K562 (cell line): ENCODE measurements around the gene CTNNB1. TPM values are rescaled to one million over a fixed set of nuclear protein-coding genes. Genes with fewer than 3 reads are reported as not detected.

ENCODE experiments used
- ASH1L ChIP-seq: fragments of 450-650 bp; IDR thresholded peaks from 2 replicates; pipeline ENCODE4 v1.6.1; 2018; ENCODE audit warnings: borderline replicate concordance, mild to moderate bottlenecking, low read depth; ENCODE audit not compliant: partially characterized antibody
- CBFA2T3 ChIP-seq: fragments of 450-650 bp; IDR thresholded peaks from 2 replicates; pipeline ENCODE4 v1.6.1; 2017
- FOS ChIP-seq: IDR thresholded peaks from 3 replicates; pipeline ENCODE4 v1.6.1; 2011; ENCODE audit not compliant: insufficient read length; ENCODE audit errors: extremely low read depth
- PML ChIP-seq: IDR thresholded peaks from 2 replicates; pipeline ENCODE4 v1.6.1; 2012; ENCODE audit warnings: low read length, inconsistent platforms
- POLR2AphosphoS5 ChIP-seq: IDR thresholded peaks from 2 replicates; pipeline ENCODE4 v1.6.1; 2011; ENCODE audit warnings: mild to moderate bottlenecking, low read depth, low read length, moderate library complexity; ENCODE audit not compliant: control insufficient read depth, insufficient read depth
- RHOXF2B ChIP-seq: fragments of 250-450 bp; sonication (Bioruptor Pico); conservative IDR thresholded peaks from 2 replicates; pipeline ENCODE4 v1.5.1; 2021
- SRSF7 ChIP-seq: fragments of 200-400 bp; formaldehyde crosslinking; optimal IDR thresholded peaks from 2 replicates; pipeline ENCODE3; 2017; ENCODE audit warnings: mild to moderate bottlenecking, low read depth, low read length
- STAT5A ChIP-seq: IDR thresholded peaks from 2 replicates; pipeline ENCODE4 v1.6.1; 2012; ENCODE audit warnings: low read length, inconsistent platforms, borderline replicate concordance
- STAT5B ChIP-seq: fragments of 250-450 bp; sonication (Bioruptor Pico); IDR thresholded peaks from 2 replicates; pipeline ENCODE4 v1.8.0; 2021; ENCODE audit warnings: mild to moderate bottlenecking, inconsistent platforms
- TARDBP ChIP-seq: fragments of 450-650 bp; IDR thresholded peaks from 2 replicates; pipeline ENCODE4 v1.6.1; 2016
- TRIM28 ChIP-seq: fragments of 450-650 bp; IDR thresholded peaks from 2 replicates; pipeline ENCODE4 v1.6.1; 2017
- ZNF184 ChIP-seq: sonication (generic); formaldehyde crosslinking; IDR thresholded peaks from 2 replicates; pipeline ENCODE4 v1.5.0; 2020; ENCODE audit warnings: missing genetic modification reagents
- ZNF24 ChIP-seq: fragments of 450-650 bp; IDR thresholded peaks from 2 replicates; pipeline ENCODE4 v1.6.1; 2016
- ZNF431 ChIP-seq: sonication (generic); formaldehyde crosslinking; IDR thresholded peaks from 2 replicates; pipeline ENCODE4 v1.8.0; 2022; ENCODE audit warnings: mild to moderate bottlenecking, missing genetic modification reagents
- ZNF507 ChIP-seq: conservative IDR thresholded peaks from 2 replicates; pipeline ENCODE4 v1.6.1; 2017; ENCODE audit warnings: missing genetic modification characterization, missing compliant biosample characterization
- polyA plus RNA-seq, 8 experiments: library from polyadenylated mRNA; depleted of rRNA in 4 of 8; stranded (reverse) in 5 of 8; unstranded in 3 of 8; fragments of >200 nt; fragmentation: Nextera tagmentation in 2 of 8; fragmentation: Illumina TruSeq in 1 of 8; extraction: Ambion mirVana in 2 of 8; extraction: Trizol in 1 of 8; gene quantifications; 2 replicates each; pipeline versions ENCODE4 v1.2.1 to v1.2.3, GENCODE V29; 2011 to 2014; ENCODE audit warnings: inconsistent platforms in 1 of 8, missing spikeins in 1 of 8
- total RNA-seq, 7 experiments: library from RNA; depleted of rRNA in 6 of 7; stranded (reverse); fragments of >200 nt in 6 of 7; fragmentation: Illumina TruSeq in 2 of 7; extraction: Trizol in 2 of 7; gene quantifications; 2 replicates each; pipeline versions ENCODE4 v1.2.1 to v1.2.3, GENCODE V29; 2011 to 2021; ENCODE audit warnings: low replicate concordance in 1 of 7
- TF ChIP-seq, protein P1 (sequence below): fragments of 450-650 bp; formaldehyde crosslinking; conservative IDR thresholded peaks from 2 replicates; pipeline ENCODE4 v1.4.0; 2022; ENCODE audit warnings: mild to moderate bottlenecking, missing genetic modification characterization
- TF ChIP-seq, protein P2 (sequence below): fragments of 450-650 bp; IDR thresholded peaks from 2 replicates; pipeline ENCODE4 v1.6.1; 2016; ENCODE audit warnings: mild to moderate bottlenecking
- TF ChIP-seq, protein P3 (sequence below): IDR thresholded peaks from 3 replicates; pipeline ENCODE4 v1.6.1; 2011; ENCODE audit warnings: borderline replicate concordance, mild to moderate bottlenecking, moderate library complexity; ENCODE audit not compliant: insufficient read length; ENCODE audit errors: extremely low read depth
- TF ChIP-seq, protein P4 (sequence below): sonication (generic); formaldehyde crosslinking; IDR thresholded peaks from 2 replicates; pipeline ENCODE4 v1.8.0; 2022; ENCODE audit warnings: mild to moderate bottlenecking, missing genetic modification reagents

CTNNB1 gene
- total and polyA plus RNA-seq, 9 of the 15 experiments (the other 6 are each of a cell fraction or from before 2014, with no cell fraction given), result 44.3 to 193 (median 154) TPM

DNA sequence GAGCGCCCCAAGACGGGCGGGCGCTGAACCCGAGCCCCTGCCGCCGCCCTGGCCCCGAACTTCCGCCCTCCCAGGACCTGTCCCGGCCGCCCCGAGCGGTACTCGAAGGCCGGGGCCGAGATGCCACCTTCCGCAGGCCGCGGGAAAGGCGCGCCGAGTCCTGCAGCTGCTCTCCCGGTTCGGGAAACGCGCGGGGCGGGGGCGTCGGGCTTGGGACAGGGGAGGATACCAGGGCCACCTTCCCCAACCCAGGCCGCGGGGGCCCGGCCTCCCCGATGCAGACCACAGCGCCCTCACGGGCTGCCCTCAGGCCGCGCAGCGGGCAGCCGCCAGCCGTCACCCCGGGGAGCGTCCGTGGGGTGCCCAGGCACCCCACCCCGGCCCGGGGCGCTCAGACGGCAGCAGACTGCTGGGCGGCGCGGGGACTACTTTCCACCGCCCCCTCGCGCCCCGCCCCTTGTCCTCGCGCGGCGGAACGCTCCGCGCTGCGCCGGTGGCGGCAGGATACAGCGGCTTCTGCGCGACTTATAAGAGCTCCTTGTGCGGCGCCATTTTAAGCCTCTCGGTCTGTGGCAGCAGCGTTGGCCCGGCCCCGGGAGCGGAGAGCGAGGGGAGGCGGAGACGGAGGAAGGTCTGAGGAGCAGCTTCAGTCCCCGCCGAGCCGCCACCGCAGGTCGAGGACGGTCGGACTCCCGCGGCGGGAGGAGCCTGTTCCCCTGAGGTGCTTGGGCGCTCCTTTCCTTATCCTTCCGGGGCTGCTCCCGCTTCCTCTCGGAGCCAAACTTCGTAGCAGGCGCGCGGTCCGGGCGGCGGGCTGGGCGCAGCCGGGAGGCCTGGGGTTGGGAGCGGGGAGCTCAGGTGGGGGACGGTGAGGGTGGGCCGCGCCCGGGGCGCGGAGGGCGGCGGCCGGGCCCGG, at the start of gene CTNNB1 (continued):
- TF ChIP-seq, protein P1, sequence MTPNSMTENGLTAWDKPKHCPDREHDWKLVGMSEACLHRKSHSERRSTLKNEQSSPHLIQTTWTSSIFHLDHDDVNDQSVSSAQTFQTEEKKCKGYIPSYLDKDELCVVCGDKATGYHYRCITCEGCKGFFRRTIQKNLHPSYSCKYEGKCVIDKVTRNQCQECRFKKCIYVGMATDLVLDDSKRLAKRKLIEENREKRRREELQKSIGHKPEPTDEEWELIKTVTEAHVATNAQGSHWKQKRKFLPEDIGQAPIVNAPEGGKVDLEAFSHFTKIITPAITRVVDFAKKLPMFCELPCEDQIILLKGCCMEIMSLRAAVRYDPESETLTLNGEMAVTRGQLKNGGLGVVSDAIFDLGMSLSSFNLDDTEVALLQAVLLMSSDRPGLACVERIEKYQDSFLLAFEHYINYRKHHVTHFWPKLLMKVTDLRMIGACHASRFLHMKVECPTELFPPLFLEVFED (CRISPR knock-in tag), result no peak
- TF ChIP-seq, protein P2, sequence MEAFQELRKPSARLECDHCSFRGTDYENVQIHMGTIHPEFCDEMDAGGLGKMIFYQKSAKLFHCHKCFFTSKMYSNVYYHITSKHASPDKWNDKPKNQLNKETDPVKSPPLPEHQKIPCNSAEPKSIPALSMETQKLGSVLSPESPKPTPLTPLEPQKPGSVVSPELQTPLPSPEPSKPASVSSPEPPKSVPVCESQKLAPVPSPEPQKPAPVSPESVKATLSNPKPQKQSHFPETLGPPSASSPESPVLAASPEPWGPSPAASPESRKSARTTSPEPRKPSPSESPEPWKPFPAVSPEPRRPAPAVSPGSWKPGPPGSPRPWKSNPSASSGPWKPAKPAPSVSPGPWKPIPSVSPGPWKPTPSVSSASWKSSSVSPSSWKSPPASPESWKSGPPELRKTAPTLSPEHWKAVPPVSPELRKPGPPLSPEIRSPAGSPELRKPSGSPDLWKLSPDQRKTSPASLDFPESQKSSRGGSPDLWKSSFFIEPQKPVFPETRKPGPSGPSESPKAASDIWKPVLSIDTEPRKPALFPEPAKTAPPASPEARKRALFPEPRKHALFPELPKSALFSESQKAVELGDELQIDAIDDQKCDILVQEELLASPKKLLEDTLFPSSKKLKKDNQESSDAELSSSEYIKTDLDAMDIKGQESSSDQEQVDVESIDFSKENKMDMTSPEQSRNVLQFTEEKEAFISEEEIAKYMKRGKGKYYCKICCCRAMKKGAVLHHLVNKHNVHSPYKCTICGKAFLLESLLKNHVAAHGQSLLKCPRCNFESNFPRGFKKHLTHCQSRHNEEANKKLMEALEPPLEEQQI, result peak; percentile 78
- peak; percentile 84 for TF ChIP-seq ZNF431 (CRISPR knock-in tag)
- peak; percentile 90 for TF ChIP-seq TARDBP
- no peak for TF ChIP-seq SRSF7
- TF ChIP-seq STAT5A, result peak; percentile 44; the same call in 1 of the 2 replicates
- TF ChIP-seq, protein P3, sequence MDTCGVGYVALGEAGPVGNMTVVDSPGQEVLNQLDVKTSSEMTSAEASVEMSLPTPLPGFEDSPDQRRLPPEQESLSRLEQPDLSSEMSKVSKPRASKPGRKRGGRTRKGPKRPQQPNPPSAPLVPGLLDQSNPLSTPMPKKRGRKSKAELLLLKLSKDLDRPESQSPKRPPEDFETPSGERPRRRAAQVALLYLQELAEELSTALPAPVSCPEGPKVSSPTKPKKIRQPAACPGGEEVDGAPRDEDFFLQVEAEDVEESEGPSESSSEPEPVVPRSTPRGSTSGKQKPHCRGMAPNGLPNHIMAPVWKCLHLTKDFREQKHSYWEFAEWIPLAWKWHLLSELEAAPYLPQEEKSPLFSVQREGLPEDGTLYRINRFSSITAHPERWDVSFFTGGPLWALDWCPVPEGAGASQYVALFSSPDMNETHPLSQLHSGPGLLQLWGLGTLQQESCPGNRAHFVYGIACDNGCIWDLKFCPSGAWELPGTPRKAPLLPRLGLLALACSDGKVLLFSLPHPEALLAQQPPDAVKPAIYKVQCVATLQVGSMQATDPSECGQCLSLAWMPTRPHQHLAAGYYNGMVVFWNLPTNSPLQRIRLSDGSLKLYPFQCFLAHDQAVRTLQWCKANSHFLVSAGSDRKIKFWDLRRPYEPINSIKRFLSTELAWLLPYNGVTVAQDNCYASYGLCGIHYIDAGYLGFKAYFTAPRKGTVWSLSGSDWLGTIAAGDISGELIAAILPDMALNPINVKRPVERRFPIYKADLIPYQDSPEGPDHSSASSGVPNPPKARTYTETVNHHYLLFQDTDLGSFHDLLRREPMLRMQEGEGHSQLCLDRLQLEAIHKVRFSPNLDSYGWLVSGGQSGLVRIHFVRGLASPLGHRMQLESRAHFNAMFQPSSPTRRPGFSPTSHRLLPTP, result no peak
- no peak for TF ChIP-seq RHOXF2B
- TF ChIP-seq ZNF184 (CRISPR knock-in tag), result no peak
- no peak for TF ChIP-seq CBFA2T3
- no peak for TF ChIP-seq ASH1L
- TF ChIP-seq POLR2AphosphoS5, result peak; percentile 99
- TF ChIP-seq ZNF507 (tag), result no peak
- TF ChIP-seq ZNF24, result peak; percentile 72
- TF ChIP-seq TRIM28, result peak; percentile 63; the same call in 1 of the 2 replicates
- TF ChIP-seq PML, result peak; percentile 95
- no peak for TF ChIP-seq STAT5B
- TF ChIP-seq, protein P4, sequence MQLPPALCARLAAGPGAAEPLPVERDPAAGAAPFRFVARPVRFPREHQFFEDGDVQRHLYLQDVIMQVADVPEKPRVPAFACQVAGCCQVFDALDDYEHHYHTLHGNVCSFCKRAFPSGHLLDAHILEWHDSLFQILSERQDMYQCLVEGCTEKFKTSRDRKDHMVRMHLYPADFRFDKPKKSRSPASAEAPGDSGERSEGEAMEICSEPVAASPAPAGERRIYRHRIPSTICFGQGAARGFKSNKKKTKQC (CRISPR knock-in tag), result peak; percentile 93; the same call in 1 of the 2 replicates
- TF ChIP-seq FOS, result no peak
